PFSK-1 (cell line): Measurements from ENCODE around the gene PPFIA1.

Experiments used
- FOXP2 ChIP-seq: optimal IDR thresholded peaks from 2 replicates; pipeline ENCODE3; 2011; ENCODE audit warnings: borderline replicate concordance, control low read depth, inconsistent platforms; ENCODE audit not compliant: insufficient read depth; ENCODE audit errors: extremely low read length, extremely low read depth
- POLR2AphosphoS5 ChIP-seq: IDR thresholded peaks from 2 replicates; pipeline ENCODE4 v1.6.1; 2012; ENCODE audit warnings: low read depth, mild to moderate bottlenecking, control low read depth, low read length, moderate library complexity
- SIN3A ChIP-seq: IDR thresholded peaks from 2 replicates; pipeline ENCODE4 v1.6.1; 2012; ENCODE audit warnings: mild to moderate bottlenecking, low read length, moderate library complexity, borderline replicate concordance; ENCODE audit not compliant: insufficient read depth
- TAF1 ChIP-seq: IDR thresholded peaks from 2 replicates; pipeline ENCODE4 v1.6.1; 2012; ENCODE audit warnings: low read length, control low read depth, borderline replicate concordance; ENCODE audit not compliant: insufficient read depth
- TF ChIP-seq, protein P1 (sequence below), 2 experiments: IDR thresholded peaks; 2 replicates each; pipeline versions ENCODE4 v1.6.1 to v1.8.0; 2011 to 2012; ENCODE audit warnings: low read depth in 2 of 2, low read length in 2 of 2, control low read depth in 1 of 2, inconsistent platforms in 1 of 2, mild to moderate bottlenecking in 1 of 2, moderate library complexity in 1 of 2; ENCODE audit not compliant: insufficient read depth in 1 of 2

- TF ChIP-seq, protein P1, sequence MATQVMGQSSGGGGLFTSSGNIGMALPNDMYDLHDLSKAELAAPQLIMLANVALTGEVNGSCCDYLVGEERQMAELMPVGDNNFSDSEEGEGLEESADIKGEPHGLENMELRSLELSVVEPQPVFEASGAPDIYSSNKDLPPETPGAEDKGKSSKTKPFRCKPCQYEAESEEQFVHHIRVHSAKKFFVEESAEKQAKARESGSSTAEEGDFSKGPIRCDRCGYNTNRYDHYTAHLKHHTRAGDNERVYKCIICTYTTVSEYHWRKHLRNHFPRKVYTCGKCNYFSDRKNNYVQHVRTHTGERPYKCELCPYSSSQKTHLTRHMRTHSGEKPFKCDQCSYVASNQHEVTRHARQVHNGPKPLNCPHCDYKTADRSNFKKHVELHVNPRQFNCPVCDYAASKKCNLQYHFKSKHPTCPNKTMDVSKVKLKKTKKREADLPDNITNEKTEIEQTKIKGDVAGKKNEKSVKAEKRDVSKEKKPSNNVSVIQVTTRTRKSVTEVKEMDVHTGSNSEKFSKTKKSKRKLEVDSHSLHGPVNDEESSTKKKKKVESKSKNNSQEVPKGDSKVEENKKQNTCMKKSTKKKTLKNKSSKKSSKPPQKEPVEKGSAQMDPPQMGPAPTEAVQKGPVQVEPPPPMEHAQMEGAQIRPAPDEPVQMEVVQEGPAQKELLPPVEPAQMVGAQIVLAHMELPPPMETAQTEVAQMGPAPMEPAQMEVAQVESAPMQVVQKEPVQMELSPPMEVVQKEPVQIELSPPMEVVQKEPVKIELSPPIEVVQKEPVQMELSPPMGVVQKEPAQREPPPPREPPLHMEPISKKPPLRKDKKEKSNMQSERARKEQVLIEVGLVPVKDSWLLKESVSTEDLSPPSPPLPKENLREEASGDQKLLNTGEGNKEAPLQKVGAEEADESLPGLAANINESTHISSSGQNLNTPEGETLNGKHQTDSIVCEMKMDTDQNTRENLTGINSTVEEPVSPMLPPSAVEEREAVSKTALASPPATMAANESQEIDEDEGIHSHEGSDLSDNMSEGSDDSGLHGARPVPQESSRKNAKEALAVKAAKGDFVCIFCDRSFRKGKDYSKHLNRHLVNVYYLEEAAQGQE (IDR thresholded peaks at IDR 0.05; ENCODE audit: insufficient read depth in 1 of 2, low read depth in 2 of 2, low read length in 2 of 2), result no peak
- TF ChIP-seq POLR2AphosphoS5 (no peak), TAF1 (no peak), SIN3A (no peak), FOXP2 (no peak)
These were observed 30.2 kb upstream of the PPFIA1 start for GRCh38 chr11:70240337-70240736.
